DMS 273 treated with DMSO at 0.1 percent for 48 hours (cell line): ENCODE data around the gene LST1.

Experiments
- DNase-seq: peaks from one replicate; lab custom pipeline; 2025; lab: John Stamatoyannopoulos, UW

The LST1 gene

GRCh38 chr6:31559958-31560696, 25.9 kb upstream of the LST1 start:
- no peak for DNase-seq

GRCh38 chr6:31560697-31561058, 25.4 kb upstream of the LST1 start:
- no peak for DNase-seq

GRCh38 chr6:31567531-31568370, 18.3 kb upstream of the LST1 start:
- no peak for DNase-seq

GRCh38 chr6:31568537-31568961, 17.5 kb upstream of the LST1 start:
- no peak for DNase-seq

GRCh38 chr6:31569861-31570536, 16.1 kb upstream of the LST1 start:
- DNase-seq = no peak

GRCh38 chr6:31572041-31572911, 13.8 kb upstream of the LST1 start, which contains the start of gene LTA:
Gene LTA, plus strand, starts transcription at chr6:31572289. Its CDS starts 454 bp downstream, at chr6:31572743.
- no peak for DNase-seq

GRCh38 chr6:31573239-31574105, 12.6 kb upstream of the LST1 start:
- no peak for DNase-seq

- no peak for DNase-seq
Measured at GRCh38 chr6:31574106-31575061, 11.7 kb upstream of the LST1 start.

- no peak for DNase-seq
Measured at GRCh38 chr6:31575335-31575901, 10.7 kb upstream of the LST1 start, which contains the start of gene TNF. Gene TNF, plus strand, starts transcription at chr6:31575565. Its CDS starts 177 bp downstream, at chr6:31575742.

- DNase-seq = no peak
Measured at GRCh38 chr6:31575952-31576685, 10.0 kb upstream of the LST1 start.

GRCh38 chr6:31576897-31577578, 9.0 kb upstream of the LST1 start:
- DNase-seq = no peak

GRCh38 chr6:31577579-31577966, 8.5 kb upstream of the LST1 start:
- DNase-seq = no peak

- no peak for DNase-seq
Measured at GRCh38 chr6:31578184-31579118, 7.6 kb upstream of the LST1 start.

- no peak for DNase-seq
Measured at GRCh38 chr6:31579119-31579505, 7.0 kb upstream of the LST1 start.

- DNase-seq = no peak
Measured at GRCh38 chr6:31579546-31580437, 6.3 kb upstream of the LST1 start.

GRCh38 chr6:31580438-31580740, 5.7 kb upstream of the LST1 start:
- DNase-seq = no peak
